ENCODE data around the gene SYNDIG1L.

DNA sequence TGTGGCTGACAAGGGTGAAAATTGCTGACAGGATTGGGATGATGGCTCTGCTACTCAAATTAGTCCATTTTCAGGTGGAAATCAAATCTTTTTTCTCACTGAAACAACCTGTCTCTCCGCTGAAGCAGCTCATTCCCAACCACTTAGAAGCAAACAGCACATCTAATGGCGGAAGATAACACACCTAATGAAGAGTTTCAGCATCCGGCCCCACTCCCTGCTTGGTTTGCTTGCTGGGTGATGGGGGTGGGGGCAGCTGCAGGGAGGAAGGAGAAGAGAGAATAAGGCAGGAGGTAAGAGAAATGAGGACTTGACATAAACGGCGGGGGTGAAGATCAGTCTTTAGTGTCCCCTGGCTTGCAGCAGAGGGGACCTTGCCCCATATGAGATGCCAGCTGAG, 4.0 kb downstream of the SYNDIG1L start:
- TF ChIP-seq, protein P1, sequence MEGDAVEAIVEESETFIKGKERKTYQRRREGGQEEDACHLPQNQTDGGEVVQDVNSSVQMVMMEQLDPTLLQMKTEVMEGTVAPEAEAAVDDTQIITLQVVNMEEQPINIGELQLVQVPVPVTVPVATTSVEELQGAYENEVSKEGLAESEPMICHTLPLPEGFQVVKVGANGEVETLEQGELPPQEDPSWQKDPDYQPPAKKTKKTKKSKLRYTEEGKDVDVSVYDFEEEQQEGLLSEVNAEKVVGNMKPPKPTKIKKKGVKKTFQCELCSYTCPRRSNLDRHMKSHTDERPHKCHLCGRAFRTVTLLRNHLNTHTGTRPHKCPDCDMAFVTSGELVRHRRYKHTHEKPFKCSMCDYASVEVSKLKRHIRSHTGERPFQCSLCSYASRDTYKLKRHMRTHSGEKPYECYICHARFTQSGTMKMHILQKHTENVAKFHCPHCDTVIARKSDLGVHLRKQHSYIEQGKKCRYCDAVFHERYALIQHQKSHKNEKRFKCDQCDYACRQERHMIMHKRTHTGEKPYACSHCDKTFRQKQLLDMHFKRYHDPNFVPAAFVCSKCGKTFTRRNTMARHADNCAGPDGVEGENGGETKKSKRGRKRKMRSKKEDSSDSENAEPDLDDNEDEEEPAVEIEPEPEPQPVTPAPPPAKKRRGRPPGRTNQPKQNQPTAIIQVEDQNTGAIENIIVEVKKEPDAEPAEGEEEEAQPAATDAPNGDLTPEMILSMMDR (optimal IDR thresholded peaks at IDR 0.05 in 1 of 3, IDR thresholded peaks at IDR 0.05 in 1 of 3, conservative IDR thresholded peaks at IDR 0.05 in 1 of 3; ENCODE audit: extremely low read depth in 1 of 3, insufficient read depth in 2 of 3, low read length in 3 of 3) = no peak
- TF ChIP-seq EZH2 (IDR thresholded peaks at IDR 0.05; ENCODE audit: low read length) = no peak
